Testis (tissue), 2 donors: ENCODE measurements around the gene YPEL1.

ENCODE experiments used
- POLR2A ChIP-seq: fragments of 450-650 bp; IDR thresholded peaks from one replicate; pipeline ENCODE4 v1.6.1; 2017; ENCODE audit warnings: antibody characterized with exemption, mild to moderate bottlenecking, moderate library complexity
- TF ChIP-seq, protein P1 (sequence below), 3 experiments: fragments of 450-650 bp in 2 of 3; fragments of 200-600 bp in 1 of 3; sonication (generic) in 1 of 3; IDR thresholded peaks; one replicate each; pipeline ENCODE4 v1.5.1; 2016 to 2019; ENCODE audit warnings: antibody characterized with exemption in 3 of 3, mild to moderate bottlenecking in 2 of 3, moderate library complexity in 1 of 3

DNA sequence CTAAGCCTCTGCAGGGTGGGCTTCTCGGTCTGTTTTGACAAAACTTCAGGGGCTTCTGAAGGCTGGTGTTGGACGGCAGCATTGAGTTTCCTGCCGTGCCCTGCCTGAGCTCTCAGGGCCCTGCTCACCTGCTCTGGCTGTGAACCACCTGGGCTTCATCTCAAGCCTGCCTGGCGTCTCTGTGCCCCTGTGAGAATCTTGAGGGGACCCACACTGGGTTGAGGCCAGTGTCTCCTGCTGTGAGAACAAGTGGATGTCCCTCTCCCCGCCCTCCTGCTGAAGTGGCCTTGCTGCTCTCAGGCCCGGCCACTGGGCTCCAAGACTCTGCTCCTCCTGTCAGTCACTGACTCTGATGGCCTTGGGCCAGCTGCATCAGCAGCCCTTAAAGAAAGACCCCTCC is 39.5 kb downstream of the YPEL1 start:
- TF ChIP-seq POLR2A = no peak
- TF ChIP-seq, protein P1, sequence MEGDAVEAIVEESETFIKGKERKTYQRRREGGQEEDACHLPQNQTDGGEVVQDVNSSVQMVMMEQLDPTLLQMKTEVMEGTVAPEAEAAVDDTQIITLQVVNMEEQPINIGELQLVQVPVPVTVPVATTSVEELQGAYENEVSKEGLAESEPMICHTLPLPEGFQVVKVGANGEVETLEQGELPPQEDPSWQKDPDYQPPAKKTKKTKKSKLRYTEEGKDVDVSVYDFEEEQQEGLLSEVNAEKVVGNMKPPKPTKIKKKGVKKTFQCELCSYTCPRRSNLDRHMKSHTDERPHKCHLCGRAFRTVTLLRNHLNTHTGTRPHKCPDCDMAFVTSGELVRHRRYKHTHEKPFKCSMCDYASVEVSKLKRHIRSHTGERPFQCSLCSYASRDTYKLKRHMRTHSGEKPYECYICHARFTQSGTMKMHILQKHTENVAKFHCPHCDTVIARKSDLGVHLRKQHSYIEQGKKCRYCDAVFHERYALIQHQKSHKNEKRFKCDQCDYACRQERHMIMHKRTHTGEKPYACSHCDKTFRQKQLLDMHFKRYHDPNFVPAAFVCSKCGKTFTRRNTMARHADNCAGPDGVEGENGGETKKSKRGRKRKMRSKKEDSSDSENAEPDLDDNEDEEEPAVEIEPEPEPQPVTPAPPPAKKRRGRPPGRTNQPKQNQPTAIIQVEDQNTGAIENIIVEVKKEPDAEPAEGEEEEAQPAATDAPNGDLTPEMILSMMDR (IDR thresholded peaks at IDR 0.05) = no peak
